Endometrial microvascular endothelial cells (primary cell): Measurements from ENCODE around the gene MICB. TPM values are rescaled to one million over a fixed set of nuclear protein-coding genes. Genes with fewer than 3 reads are reported as not detected.
"Not testable (repeated sequence)": the region's sequence is repeated elsewhere in the genome, so short reads cannot be mapped to it uniquely, and the experiment has no call there.

Source experiments
- in situ Hi-C: cut with HindIII; loops from 2 replicates; pipeline ENCODE4 v1.10.0; 2017; ENCODE audit warnings: low sequenced_read_pairs, low pct_unique_long_range_greater_than_20kb; ENCODE audit errors: inconsistent ontology term
- total RNA-seq: library from RNA; depleted of rRNA; stranded (reverse); fragments of >200 nt; gene quantifications from one replicate; pipeline ENCODE4 v1.2.3, GENCODE V29; 2015; ENCODE audit errors: inconsistent ontology term

Gene MICB
- total RNA-seq: 26.1 TPM

- in situ Hi-C loops: no loop called here
These were observed at the start of gene MICB for GRCh38 chr6:31497531-31498476. Gene MICB, plus strand, starts transcription at chr6:31498145. Its CDS starts 49 bp downstream, at chr6:31498194.

GRCh38 chr6:31450751-31451150, 47.2 kb upstream of the MICB start:
- in situ Hi-C loops: no loop called here

GRCh38 chr6:31452859-31453258, 45.1 kb upstream of the MICB start:
- in situ Hi-C loops: no loop called here

GRCh38 chr6:31453259-31453658, 44.7 kb upstream of the MICB start:
- in situ Hi-C loops: no loop called here

GRCh38 chr6:31459864-31460263, 38.1 kb upstream of the MICB start:
- in situ Hi-C loops: not testable (repeated sequence)

- in situ Hi-C loops: no loop called here
These were observed 37.5 kb upstream of the MICB start for GRCh38 chr6:31460361-31461025.

- in situ Hi-C loops: no loop called here
These were observed 35.6 kb upstream of the MICB start for GRCh38 chr6:31462026-31462963.

- in situ Hi-C loops: no loop called here
These were observed 34.7 kb upstream of the MICB start for GRCh38 chr6:31462964-31463870.

- in situ Hi-C loops: no loop called here
These were observed 33.4 kb upstream of the MICB start for GRCh38 chr6:31464252-31465184.

- in situ Hi-C loops: no loop called here
These were observed 32.8 kb upstream of the MICB start for GRCh38 chr6:31465185-31465536.

- in situ Hi-C loops: no loop called here
These were observed 32.2 kb upstream of the MICB start for GRCh38 chr6:31465718-31466117.

GRCh38 chr6:31466466-31466865, 31.5 kb upstream of the MICB start:
- in situ Hi-C loops: no loop called here

- in situ Hi-C loops: no loop called here
These were observed 30.8 kb upstream of the MICB start for GRCh38 chr6:31467151-31467550.

- in situ Hi-C loops: no loop called here
These were observed 29.6 kb upstream of the MICB start for GRCh38 chr6:31468311-31468710.

GRCh38 chr6:31470801-31471200, 27.1 kb upstream of the MICB start:
- in situ Hi-C loops: no loop called here

GRCh38 chr6:31471711-31472110, 26.2 kb upstream of the MICB start:
- in situ Hi-C loops: no loop called here

- in situ Hi-C loops: no loop called here
These were observed 25.7 kb upstream of the MICB start for GRCh38 chr6:31472259-31472658.
